A549 (cell line): ENCODE data around the gene ZER1. TPM values are rescaled to one million over a fixed set of nuclear protein-coding genes. Genes with fewer than 3 reads are reported as not detected.

Experiments used
- ATAC-seq, 2 experiments: fragments of 200-7000 bp in 1 of 2; fragments of >200 bp in 1 of 2; cut with Nextera tagmentation in 1 of 2; cut with Tn5 transposase in 1 of 2; 3 replicates each; pipeline versions ENCODE4 v1.8.0 to v1.9.1; 2018 to 2020; ENCODE audit warnings: mild to moderate bottlenecking in 1 of 2, moderate library complexity in 1 of 2
- CTCF ChIA-PET: fragments of 300-600 bp; sonication (Branson Sonifier 250); formaldehyde crosslinking; extraction: SDS; loops from one replicate; lab custom pipeline; 2021; ENCODE audit warnings: antibody characterized with exemption, inconsistent platforms; lab: Yijun Ruan, JAX
- POLR2A ChIA-PET: fragments of 350-600 bp; formaldehyde crosslinking; extraction: SDS; loops from one replicate; lab custom pipeline; 2021; ENCODE audit warnings: antibody characterized with exemption, inconsistent platforms; lab: Yijun Ruan, JAX
- DNase-seq, 2 experiments: peaks; one replicate each; pipeline versions ENCODE4 v3.0.0 to v3.0.0-alpha.2; 2011 to 2016; ENCODE audit warnings: low read depth in 1 of 2, low spot score in 1 of 2
- FAIRE-seq: peaks from 2 replicates; lab custom pipeline; 2011; peaks lifted over from hg19 to GRCh38; lab: Jason Lieb, UNC
- H3K27ac ChIP-seq, 2 experiments: fragments of >200 bp; sonication (Bioruptor Twin); formaldehyde crosslinking; 3 replicates each; pipeline ENCODE4 v1.5.1; 2016 to 2017
- H3K4me1 ChIP-seq: fragments of >200 bp; sonication (Bioruptor Twin); formaldehyde crosslinking; 3 replicates; pipeline ENCODE4 v1.6.1; 2016
- H3K4me2 ChIP-seq: fragments of >200 bp; sonication (Bioruptor Twin); formaldehyde crosslinking; 3 replicates; pipeline ENCODE4 v1.6.1; 2016
- H3K4me3 ChIP-seq: fragments of >200 bp; sonication (Bioruptor Twin); formaldehyde crosslinking; 3 replicates; pipeline ENCODE4 v1.5.1; 2016
- H3K9me3 ChIP-seq: fragments of >200 bp; sonication (Bioruptor Twin); formaldehyde crosslinking; 3 replicates; pipeline ENCODE4 v1.6.1; 2016
- CBX2 ChIP-seq: fragments of 200-600 bp; sonication (generic); IDR thresholded peaks from 2 replicates; pipeline ENCODE4 v1.6.1; 2016; ENCODE audit warnings: low read depth, mild to moderate bottlenecking, borderline replicate concordance
- CHD4 ChIP-seq: fragments of 200-600 bp; sonication (generic); IDR thresholded peaks from 2 replicates; pipeline ENCODE4 v1.6.1; 2016; ENCODE audit warnings: antibody characterized with exemption, mild to moderate bottlenecking, borderline replicate concordance
- EHF ChIP-seq: fragments of 250-450 bp; sonication (Bioruptor Pico); IDR thresholded peaks from 2 replicates; pipeline ENCODE4 v1.5.0; 2020; ENCODE audit warnings: mild to moderate bottlenecking
- EP300 ChIP-seq, 2 experiments: fragments of >200 bp; sonication (Bioruptor Twin); formaldehyde crosslinking; IDR thresholded peaks; 2 replicates in 1 of 2; 3 replicates in 1 of 2; pipeline ENCODE4 v1.6.1; 2016 to 2017
- FOSL2 ChIP-seq, 2 experiments: fragments of 450-650 bp in 1 of 2; fragments of >200 bp in 1 of 2; sonication (Bioruptor Twin) in 1 of 2; formaldehyde crosslinking; IDR thresholded peaks; 2 replicates each; pipeline versions ENCODE4 v1.5.0 to v1.6.1; 2016 to 2020; ENCODE audit warnings: mild to moderate bottlenecking in 1 of 2, moderate library complexity in 1 of 2
- HEYL ChIP-seq: fragments of 250-450 bp; sonication (Bioruptor Pico); IDR thresholded peaks from 2 replicates; pipeline ENCODE4 v1.8.0; 2021; ENCODE audit warnings: mild to moderate bottlenecking, moderate library complexity
- HOXB13 ChIP-seq: fragments of 250-450 bp; sonication (Bioruptor Pico); IDR thresholded peaks from 2 replicates; pipeline ENCODE4 v1.5.0; 2020; ENCODE audit warnings: low read depth, mild to moderate bottlenecking, moderate library complexity
- JUN ChIP-seq, 2 experiments: fragments of >200 bp; sonication (Bioruptor Twin); formaldehyde crosslinking; IDR thresholded peaks; 2 replicates in 1 of 2; 3 replicates in 1 of 2; pipeline ENCODE4 v1.6.1; 2016 to 2017
- JUNB ChIP-seq: fragments of >200 bp; sonication (Bioruptor Twin); formaldehyde crosslinking; IDR thresholded peaks from 2 replicates; pipeline ENCODE4 v1.6.1; 2016
- KDM5A ChIP-seq: fragments of 200-600 bp; sonication (generic); IDR thresholded peaks from 2 replicates; pipeline ENCODE4 v1.6.1; 2016; ENCODE audit warnings: antibody characterized with exemption, mild to moderate bottlenecking
- MAZ ChIP-seq: fragments of 150-350 bp; IDR thresholded peaks from 2 replicates; pipeline ENCODE4 v1.6.1; 2014; ENCODE audit warnings: antibody characterized with exemption, low read depth, low read length, borderline replicate concordance
- NFE2L2 ChIP-seq: fragments of 150-350 bp; conservative IDR thresholded peaks from 2 replicates; pipeline ENCODE4 v1.6.1; 2014; ENCODE audit warnings: low read length
- PHF8 ChIP-seq: fragments of 200-600 bp; sonication (generic); IDR thresholded peaks from 2 replicates; pipeline ENCODE4 v1.6.1; 2016; ENCODE audit warnings: low read depth, mild to moderate bottlenecking, antibody characterized with exemption, moderate library complexity, borderline replicate concordance
- POLR2A ChIP-seq: IDR thresholded peaks from 2 replicates; pipeline ENCODE4 v1.6.1; 2012; ENCODE audit warnings: mild to moderate bottlenecking, low read length
- RAD21 ChIP-seq, 2 experiments: fragments of >200 bp in 1 of 2; sonication (Bioruptor Twin) in 1 of 2; formaldehyde crosslinking in 1 of 2; IDR thresholded peaks in 1 of 2; conservative IDR thresholded peaks in 1 of 2; 2 replicates in 1 of 2; 3 replicates in 1 of 2; pipeline ENCODE4 v1.6.1; 2012 to 2018; ENCODE audit warnings: inconsistent platforms in 1 of 2
- RCOR1 ChIP-seq: fragments of 150-350 bp; IDR thresholded peaks from 2 replicates; pipeline ENCODE4 v1.6.1; 2014; ENCODE audit warnings: antibody characterized with exemption, low read length, low read depth
- RFX5 ChIP-seq: fragments of 450-650 bp; IDR thresholded peaks from 2 replicates; pipeline ENCODE4 v1.7.1; 2014; ENCODE audit warnings: antibody characterized with exemption, mild to moderate bottlenecking, moderate library complexity
- WGBS: methylation state at CpG from one replicate; pipeline ENCODE4 v1.1.6; 2017; ENCODE audit errors: missing lambda C conversion rate; 5-methylcytosine and 5-hydroxymethylcytosine counted together
- polyA plus RNA-seq, 4 experiments: library from polyadenylated mRNA; depleted of rRNA in 3 of 4; stranded (reverse); fragments of >200 nt; fragmentation: RNase III in 1 of 4; extraction: RNeasy Plus Mini Kit Qiagen cat#74134 plus additional on column Dnase treatment in 1 of 4; gene quantifications; 2 replicates in 3 of 4; 3 replicates in 1 of 4; pipeline ENCODE4 v1.2.3, GENCODE V29; 2011 to 2017
- TF ChIP-seq, protein P1 (sequence below): fragments of 150-350 bp; IDR thresholded peaks from 2 replicates; pipeline ENCODE4 v1.6.1; 2014; ENCODE audit warnings: low read depth, mild to moderate bottlenecking, low read length
- TF ChIP-seq, protein P2 (sequence below): IDR thresholded peaks from 2 replicates; pipeline ENCODE4 v1.6.1; 2012; ENCODE audit warnings: low read depth, borderline replicate concordance
- TF ChIP-seq, protein P3 (sequence below): IDR thresholded peaks from 2 replicates; pipeline ENCODE4 v1.6.1; 2012
- TF ChIP-seq, protein P4 (sequence below): IDR thresholded peaks from 2 replicates; pipeline ENCODE4 v1.6.1; 2012
- TF ChIP-seq, protein P5 (sequence below): fragments of 250-450 bp; sonication (Bioruptor Pico); IDR thresholded peaks from 2 replicates; pipeline ENCODE4 v1.5.0; 2021; ENCODE audit warnings: mild to moderate bottlenecking, moderate library complexity, borderline replicate concordance
- TF ChIP-seq, protein P6 (sequence below): fragments of 200-600 bp; sonication (generic); IDR thresholded peaks from 2 replicates; pipeline ENCODE4 v1.6.1; 2016; ENCODE audit warnings: antibody characterized with exemption, mild to moderate bottlenecking, moderate library complexity

The ZER1 gene
- polyA plus RNA-seq, 2 of the 4 experiments (the other 2 are of a cell fraction) = 9.1 to 13.4 TPM

DNA sequence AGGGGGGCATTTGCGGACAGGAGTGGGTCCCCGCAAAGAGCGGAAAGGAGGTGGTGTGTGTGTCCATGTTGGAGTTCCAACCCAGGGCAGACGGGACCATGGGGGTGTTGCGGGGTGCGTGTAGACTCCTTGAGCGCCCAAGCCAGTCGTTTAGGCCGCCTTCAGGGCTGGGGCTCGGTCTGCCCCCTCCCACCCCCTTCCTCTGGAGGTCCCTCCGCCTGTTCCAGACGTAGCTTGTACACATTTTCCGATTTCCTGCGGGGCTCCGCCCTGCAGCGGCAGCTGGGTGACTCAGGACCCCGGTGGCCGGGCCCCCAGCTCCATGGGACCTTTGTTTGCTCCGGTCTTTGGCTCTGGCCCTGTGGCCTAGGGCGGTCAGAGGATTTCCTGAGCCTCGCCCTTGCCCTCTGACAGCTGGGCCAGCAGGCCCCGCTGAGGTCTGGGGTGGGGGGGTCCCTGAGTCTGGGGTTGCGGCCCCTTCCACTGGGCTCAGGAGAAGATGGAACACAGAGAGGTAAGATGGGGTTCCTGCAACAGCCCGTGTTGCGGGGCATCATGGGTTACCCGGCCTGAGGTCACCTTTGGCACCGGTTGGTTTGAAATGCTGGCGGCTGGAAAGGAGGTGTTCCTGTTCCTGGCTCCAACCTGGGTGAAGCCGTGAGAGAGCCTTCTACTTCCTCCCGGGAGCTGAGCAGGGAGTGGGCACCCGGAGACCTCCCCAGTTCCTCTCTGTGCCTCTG, 67.9 kb downstream of the ZER1 start (continued):
- TF ChIP-seq JUNB (no peak), HEYL (no peak)

DNA sequence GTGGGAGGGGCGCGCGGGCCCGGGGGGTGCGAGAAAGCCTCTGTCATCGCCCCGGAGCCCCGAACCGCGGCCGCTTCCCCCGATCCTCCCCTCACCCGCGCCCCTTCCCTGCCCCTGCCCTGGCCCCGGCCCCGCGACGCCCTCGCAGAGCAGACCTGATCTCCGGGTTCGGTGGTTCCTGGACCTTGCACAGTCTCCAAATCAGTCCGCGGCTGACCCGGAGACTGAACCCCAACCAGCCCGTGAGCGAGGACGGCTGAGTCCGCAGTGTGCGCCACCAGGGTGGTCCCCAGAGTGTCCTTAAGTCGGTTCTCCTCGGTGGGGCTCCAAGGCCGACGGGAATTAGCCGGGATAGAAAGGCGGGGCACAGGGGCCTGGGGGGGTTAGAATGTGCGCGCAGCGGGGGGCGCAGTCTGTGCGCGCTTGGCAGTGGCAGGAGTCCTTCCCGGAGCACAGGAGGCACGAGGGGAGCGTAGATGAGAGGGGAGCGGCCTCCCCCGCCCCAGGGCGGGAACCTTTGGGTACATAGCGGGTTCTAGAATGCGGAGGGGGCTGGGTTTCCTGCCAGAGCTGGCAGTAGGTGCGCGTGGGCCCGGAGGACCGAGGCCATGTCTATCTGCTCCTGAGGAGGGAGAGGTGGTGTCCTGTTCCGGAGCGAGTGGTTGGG, 68.6 kb downstream of the ZER1 start:
- H3K9me3 ChIP-seq = no peaks in the 10 kb centered on the region
- no peak for FAIRE-seq
- peak; percentile 41 to 60 for DNase-seq
- TF ChIP-seq HOXB13 (CRISPR knock-in tag) (no peak), MAZ (no peak), POLR2A (peak; percentile 4; the same call in 1 of the 2 replicates)
- TF ChIP-seq, protein P1, sequence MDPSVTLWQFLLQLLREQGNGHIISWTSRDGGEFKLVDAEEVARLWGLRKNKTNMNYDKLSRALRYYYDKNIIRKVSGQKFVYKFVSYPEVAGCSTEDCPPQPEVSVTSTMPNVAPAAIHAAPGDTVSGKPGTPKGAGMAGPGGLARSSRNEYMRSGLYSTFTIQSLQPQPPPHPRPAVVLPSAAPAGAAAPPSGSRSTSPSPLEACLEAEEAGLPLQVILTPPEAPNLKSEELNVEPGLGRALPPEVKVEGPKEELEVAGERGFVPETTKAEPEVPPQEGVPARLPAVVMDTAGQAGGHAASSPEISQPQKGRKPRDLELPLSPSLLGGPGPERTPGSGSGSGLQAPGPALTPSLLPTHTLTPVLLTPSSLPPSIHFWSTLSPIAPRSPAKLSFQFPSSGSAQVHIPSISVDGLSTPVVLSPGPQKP = no peak
- TF ChIP-seq, protein P2, sequence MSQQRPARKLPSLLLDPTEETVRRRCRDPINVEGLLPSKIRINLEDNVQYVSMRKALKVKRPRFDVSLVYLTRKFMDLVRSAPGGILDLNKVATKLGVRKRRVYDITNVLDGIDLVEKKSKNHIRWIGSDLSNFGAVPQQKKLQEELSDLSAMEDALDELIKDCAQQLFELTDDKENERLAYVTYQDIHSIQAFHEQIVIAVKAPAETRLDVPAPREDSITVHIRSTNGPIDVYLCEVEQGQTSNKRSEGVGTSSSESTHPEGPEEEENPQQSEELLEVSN = peak; percentile 76
- TF ChIP-seq, protein P3, sequence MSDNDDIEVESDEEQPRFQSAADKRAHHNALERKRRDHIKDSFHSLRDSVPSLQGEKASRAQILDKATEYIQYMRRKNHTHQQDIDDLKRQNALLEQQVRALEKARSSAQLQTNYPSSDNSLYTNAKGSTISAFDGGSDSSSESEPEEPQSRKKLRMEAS = peak; percentile 70
- TF ChIP-seq, all 56 proteins: peak for 3
- CTCF ChIA-PET = interaction anchor here (0.7 to 3.8 kb wide), 10 partner anchors 12 to 217 kb away, joined by 3 to 14 read pairs (median 4); partner anchors contain the start of gene PHYHD1
- Histone ChIP-seq H3K4me1 (peaks cover 9% of the 10 kb centered on the region; the same call in 2 of the 3 replicates), H3K4me2 (peak overlapping the region; percentile 96), H3K27ac (peak overlapping the region; percentile 95 to 100), H3K4me3 (peak overlapping the region; percentile 94)
- WGBS = 16% methylated on average over 18 of the region's 55 CpGs
- POLR2A ChIA-PET = no interaction called here
- peak; percentile 37 to 52 for ATAC-seq

DNA sequence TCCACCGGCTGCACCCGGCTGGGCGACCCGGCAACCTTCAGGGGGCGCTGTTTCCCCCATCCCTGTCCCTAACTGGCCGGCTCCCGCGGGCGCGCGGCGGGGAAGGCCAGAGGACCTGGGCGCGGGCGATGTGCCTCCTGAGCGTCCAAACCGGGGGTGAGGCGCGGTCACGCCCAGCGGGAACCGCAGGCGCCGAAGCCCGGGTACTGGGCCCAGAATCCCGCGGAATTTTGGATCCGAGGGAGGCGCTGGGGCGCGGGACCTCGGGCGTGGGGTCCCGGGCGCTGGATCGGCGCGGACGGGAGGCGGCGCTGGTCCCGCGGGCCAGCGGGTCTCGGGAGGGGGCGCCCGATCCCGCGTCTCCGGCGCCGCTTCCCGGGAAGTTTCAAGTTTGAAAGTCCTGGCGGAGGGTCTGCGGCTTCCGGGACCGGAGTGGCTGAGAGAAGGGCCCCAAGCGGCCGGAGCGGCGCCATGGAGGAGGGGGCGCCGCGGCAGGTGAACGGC, 69.2 kb downstream of the ZER1 start, which contains the start of gene PKN3:
TSS of gene PKN3 (plus strand) at position 59 of the 504 bp plus-strand sequence. CDS start at position 472, 413 bp downstream.
- peak within 1 kb of the TSS; percentile 95 to 100 for H3K27ac ChIP-seq
- ATAC-seq (peak; percentile 83 to 89), FAIRE-seq (no peak), DNase-seq (peak; percentile 89 to 98)
- ChIA-PET CTCF (interaction anchor here (0.6 to 3.6 kb wide), 36 partner anchors 10 to 644 kb away, joined by 3 to 44 read pairs (median 4); partner anchors contain the start of gene ZER1), POLR2A (interaction anchor here (0.6 to 1.0 kb wide), 5 partner anchors 11 to 68 kb away, joined by 3 to 5 read pairs (median 4); partner anchors contain the start of genes SET and ZDHHC12)
- WGBS = 3% methylated on average over 13 of the region's 65 CpGs
- peaks cover 9% of the 10 kb centered on the region for H3K4me1 ChIP-seq
- H3K9me3 ChIP-seq = no peaks in the 10 kb centered on the region
- H3K4me2 ChIP-seq = peak within 1 kb of the TSS; percentile 96
- H3K4me3 ChIP-seq = peak within 1 kb of the TSS; percentile 94
- no peak for TF ChIP-seq EP300 (IDR thresholded peaks at IDR 0.05)
- peak; percentile 35 to 61; a peak in 4 of 5 replicates for TF ChIP-seq RAD21 (conservative IDR thresholded peaks at IDR 0.05 in 1 of 2, IDR thresholded peaks at IDR 0.05 in 1 of 2)
- TF ChIP-seq, protein P4, sequence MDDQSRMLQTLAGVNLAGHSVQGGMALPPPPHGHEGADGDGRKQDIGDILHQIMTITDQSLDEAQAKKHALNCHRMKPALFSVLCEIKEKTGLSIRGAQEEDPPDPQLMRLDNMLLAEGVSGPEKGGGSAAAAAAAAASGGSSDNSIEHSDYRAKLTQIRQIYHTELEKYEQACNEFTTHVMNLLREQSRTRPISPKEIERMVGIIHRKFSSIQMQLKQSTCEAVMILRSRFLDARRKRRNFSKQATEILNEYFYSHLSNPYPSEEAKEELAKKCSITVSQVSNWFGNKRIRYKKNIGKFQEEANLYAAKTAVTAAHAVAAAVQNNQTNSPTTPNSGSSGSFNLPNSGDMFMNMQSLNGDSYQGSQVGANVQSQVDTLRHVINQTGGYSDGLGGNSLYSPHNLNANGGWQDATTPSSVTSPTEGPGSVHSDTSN = 0 out of 2 replicates have a peak, but pooled peaks have one; percentile 18
- TF ChIP-seq, protein P5, sequence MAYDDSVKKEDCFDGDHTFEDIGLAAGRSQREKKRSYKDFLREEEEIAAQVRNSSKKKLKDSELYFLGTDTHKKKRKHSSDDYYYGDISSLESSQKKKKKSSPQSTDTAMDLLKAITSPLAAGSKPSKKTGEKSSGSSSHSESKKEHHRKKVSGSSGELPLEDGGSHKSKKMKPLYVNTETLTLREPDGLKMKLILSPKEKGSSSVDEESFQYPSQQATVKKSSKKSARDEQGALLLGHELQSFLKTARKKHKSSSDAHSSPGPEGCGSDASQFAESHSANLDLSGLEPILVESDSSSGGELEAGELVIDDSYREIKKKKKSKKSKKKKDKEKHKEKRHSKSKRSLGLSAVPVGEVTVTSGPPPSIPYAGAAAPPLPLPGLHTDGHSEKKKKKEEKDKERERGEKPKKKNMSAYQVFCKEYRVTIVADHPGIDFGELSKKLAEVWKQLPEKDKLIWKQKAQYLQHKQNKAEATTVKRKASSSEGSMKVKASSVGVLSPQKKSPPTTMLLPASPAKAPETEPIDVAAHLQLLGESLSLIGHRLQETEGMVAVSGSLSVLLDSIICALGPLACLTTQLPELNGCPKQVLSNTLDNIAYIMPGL (CRISPR knock-in tag) = peak; percentile 98
- TF ChIP-seq CHD4 = no peak
- TF ChIP-seq NFE2L2 = no peak
- TF ChIP-seq FOSL2 (IDR thresholded peaks at IDR 0.05) = no peak
- 0 out of 2 replicates have a peak, but pooled peaks have one; percentile 13 for TF ChIP-seq FOSL2 (CRISPR knock-in tag; IDR thresholded peaks at IDR 0.05)
- TF ChIP-seq EHF = no peak
- no peak for TF ChIP-seq RCOR1
- TF ChIP-seq JUN (IDR thresholded peaks at IDR 0.05) = peak; percentile 23 to 76; a peak in 3 of 5 replicates
- TF ChIP-seq PHF8 = peak; percentile 50; the same call in 1 of the 2 replicates
- TF ChIP-seq CBX2 = no peak
- no peak for TF ChIP-seq RFX5
- no peak for TF ChIP-seq KDM5A
- TF ChIP-seq, protein P6, sequence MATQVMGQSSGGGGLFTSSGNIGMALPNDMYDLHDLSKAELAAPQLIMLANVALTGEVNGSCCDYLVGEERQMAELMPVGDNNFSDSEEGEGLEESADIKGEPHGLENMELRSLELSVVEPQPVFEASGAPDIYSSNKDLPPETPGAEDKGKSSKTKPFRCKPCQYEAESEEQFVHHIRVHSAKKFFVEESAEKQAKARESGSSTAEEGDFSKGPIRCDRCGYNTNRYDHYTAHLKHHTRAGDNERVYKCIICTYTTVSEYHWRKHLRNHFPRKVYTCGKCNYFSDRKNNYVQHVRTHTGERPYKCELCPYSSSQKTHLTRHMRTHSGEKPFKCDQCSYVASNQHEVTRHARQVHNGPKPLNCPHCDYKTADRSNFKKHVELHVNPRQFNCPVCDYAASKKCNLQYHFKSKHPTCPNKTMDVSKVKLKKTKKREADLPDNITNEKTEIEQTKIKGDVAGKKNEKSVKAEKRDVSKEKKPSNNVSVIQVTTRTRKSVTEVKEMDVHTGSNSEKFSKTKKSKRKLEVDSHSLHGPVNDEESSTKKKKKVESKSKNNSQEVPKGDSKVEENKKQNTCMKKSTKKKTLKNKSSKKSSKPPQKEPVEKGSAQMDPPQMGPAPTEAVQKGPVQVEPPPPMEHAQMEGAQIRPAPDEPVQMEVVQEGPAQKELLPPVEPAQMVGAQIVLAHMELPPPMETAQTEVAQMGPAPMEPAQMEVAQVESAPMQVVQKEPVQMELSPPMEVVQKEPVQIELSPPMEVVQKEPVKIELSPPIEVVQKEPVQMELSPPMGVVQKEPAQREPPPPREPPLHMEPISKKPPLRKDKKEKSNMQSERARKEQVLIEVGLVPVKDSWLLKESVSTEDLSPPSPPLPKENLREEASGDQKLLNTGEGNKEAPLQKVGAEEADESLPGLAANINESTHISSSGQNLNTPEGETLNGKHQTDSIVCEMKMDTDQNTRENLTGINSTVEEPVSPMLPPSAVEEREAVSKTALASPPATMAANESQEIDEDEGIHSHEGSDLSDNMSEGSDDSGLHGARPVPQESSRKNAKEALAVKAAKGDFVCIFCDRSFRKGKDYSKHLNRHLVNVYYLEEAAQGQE = no peak; the same call in 1 of the 2 replicates
